H9 (cell line): Measurements from ENCODE around the gene AMPH. TPM values are rescaled to one million over a fixed set of nuclear protein-coding genes. Genes with fewer than 3 reads are reported as not detected.

Experiments
- DNase-seq: peaks from one replicate; pipeline ENCODE4 v3.0.0-alpha.2; 2017
- H2AFZ ChIP-seq: one replicate; pipeline ENCODE4 v1.6.1; 2013; ENCODE audit warnings: mild to moderate bottlenecking, low read length, control low read depth, moderate library complexity
- H2AK5ac ChIP-seq: 2 replicates; pipeline ENCODE4 v1.6.1; 2013; ENCODE audit warnings: low read length, control low read depth, mixed read lengths; ENCODE audit not compliant: insufficient read length
- H2BK120ac ChIP-seq: one replicate; pipeline ENCODE4 v1.6.1; 2013; ENCODE audit warnings: low read depth, mild to moderate bottlenecking, low read length, control low read depth, inconsistent platforms; ENCODE audit not compliant: poor library complexity, severe bottlenecking
- H2BK12ac ChIP-seq: 2 replicates; pipeline ENCODE4 v1.6.1; 2013; ENCODE audit warnings: low read length, control low read depth, mixed read lengths, low read depth; ENCODE audit not compliant: insufficient read length
- H2BK15ac ChIP-seq: 2 replicates; pipeline ENCODE4 v1.6.1; 2013; ENCODE audit warnings: low read depth, low read length, control low read depth
- H2BK20ac ChIP-seq: one replicate; pipeline ENCODE4 v1.6.1; 2013; ENCODE audit warnings: low read depth, mild to moderate bottlenecking, low read length, control low read depth, inconsistent platforms; ENCODE audit not compliant: poor library complexity, severe bottlenecking
- H2BK5ac ChIP-seq: 2 replicates; pipeline ENCODE4 v1.6.1; 2013; ENCODE audit warnings: low read length, control low read depth, mixed read lengths; ENCODE audit not compliant: insufficient read length
- H3K14ac ChIP-seq: 2 replicates; pipeline ENCODE4 v1.6.1; 2013; ENCODE audit warnings: low read length, control low read depth; ENCODE audit not compliant: insufficient read depth
- H3K18ac ChIP-seq: 2 replicates; pipeline ENCODE4 v1.6.1; 2013; ENCODE audit warnings: low read depth, mild to moderate bottlenecking, mixed read lengths, low read length, control low read depth; ENCODE audit not compliant: insufficient read length
- H3K23ac ChIP-seq: 2 replicates; pipeline ENCODE4 v1.6.1; 2013; ENCODE audit warnings: low read length, control low read depth, mixed read lengths, low read depth; ENCODE audit not compliant: insufficient read length
- H3K23me2 ChIP-seq: 2 replicates; pipeline ENCODE4 v1.6.1; 2013; ENCODE audit warnings: low read depth, mild to moderate bottlenecking, mixed read lengths, low read length, control low read depth; ENCODE audit not compliant: insufficient read length, poor library complexity, severe bottlenecking
- H3K27ac ChIP-seq: 2 replicates; pipeline ENCODE4 v1.5.1; 2013; ENCODE audit warnings: low read length, control low read depth, mixed read lengths, low read depth; ENCODE audit not compliant: insufficient read length
- H3K27me3 ChIP-seq: 2 replicates; pipeline ENCODE4 v1.6.1; 2013; ENCODE audit warnings: low read length, control low read depth, inconsistent platforms; ENCODE audit not compliant: insufficient read depth
- H3K4ac ChIP-seq: 2 replicates; pipeline ENCODE4 v1.6.1; 2013; ENCODE audit warnings: low read depth, mild to moderate bottlenecking, control low read depth, inconsistent platforms, low read length, moderate library complexity
- H3K4me1 ChIP-seq: 2 replicates; pipeline ENCODE4 v1.6.1; 2013; ENCODE audit warnings: low read length, control low read depth, inconsistent platforms; ENCODE audit not compliant: insufficient read depth
- H3K4me2 ChIP-seq: 2 replicates; pipeline ENCODE4 v1.6.1; 2013; ENCODE audit warnings: low read length, control low read depth, mixed read lengths; ENCODE audit not compliant: insufficient read length, insufficient read depth
- H3K56ac ChIP-seq: 2 replicates; pipeline ENCODE4 v1.6.1; 2013; ENCODE audit warnings: low read depth, mild to moderate bottlenecking, mixed read lengths, low read length, control low read depth; ENCODE audit not compliant: insufficient read length
- H3K79me1 ChIP-seq: 2 replicates; pipeline ENCODE4 v1.6.1; 2013; ENCODE audit warnings: low read depth, mild to moderate bottlenecking, moderate library complexity, low read length, control low read depth, inconsistent platforms; ENCODE audit not compliant: insufficient read depth, poor library complexity, severe bottlenecking
- H3K79me2 ChIP-seq: 2 replicates; pipeline ENCODE4 v1.6.1; 2013; ENCODE audit warnings: low read length, control low read depth, inconsistent platforms; ENCODE audit not compliant: insufficient read depth
- H3K9ac ChIP-seq: 2 replicates; pipeline ENCODE4 v1.6.1; 2013; ENCODE audit warnings: low read length, control low read depth, mixed read lengths; ENCODE audit not compliant: insufficient read length; ENCODE audit errors: extremely low read depth
- H3K9me3 ChIP-seq: one replicate; pipeline ENCODE4 v1.6.1; 2013; ENCODE audit warnings: low read depth, low read length, inconsistent platforms; ENCODE audit not compliant: control insufficient read depth
- H3T11ph ChIP-seq: one replicate; pipeline ENCODE4 v1.6.1; 2013; ENCODE audit warnings: mild to moderate bottlenecking, low read length, control low read depth, inconsistent platforms
- H4K20me1 ChIP-seq: one replicate; pipeline ENCODE4 v1.6.1; 2013; ENCODE audit not compliant: control insufficient read depth, insufficient read length, insufficient read depth
- H4K5ac ChIP-seq: 2 replicates; pipeline ENCODE4 v1.6.1; 2013; ENCODE audit warnings: low read depth, mild to moderate bottlenecking, mixed read lengths, low read length, control low read depth; ENCODE audit not compliant: insufficient read length
- H4K8ac ChIP-seq: replicated peaks from 2 replicates; pipeline ENCODE4 v1.6.1; 2013; ENCODE audit warnings: low read length, control low read depth, mixed read lengths, low read depth; ENCODE audit not compliant: insufficient read length
- H4K91ac ChIP-seq: 2 replicates; pipeline ENCODE4 v1.6.1; 2013; ENCODE audit warnings: low read depth, mild to moderate bottlenecking, moderate library complexity, mixed read lengths, low read length, control low read depth; ENCODE audit not compliant: insufficient read length
- H3K27ac Mint-ChIP-seq, 3 experiments: 2 replicates in 2 of 3; 3 replicates in 1 of 3; pipeline ENCODE4 v1.8.0; 2020 to 2021; ENCODE audit warnings: mixed read lengths in 3 of 3, mild to moderate bottlenecking in 1 of 3, moderate library complexity in 1 of 3
- H3K27me3 Mint-ChIP-seq: 2 replicates; pipeline ENCODE4 v1.8.0; 2021; ENCODE audit warnings: low read depth, mild to moderate bottlenecking, moderate library complexity, mixed read lengths
- H3K36me3 Mint-ChIP-seq, 3 experiments: 2 replicates in 2 of 3; 3 replicates in 1 of 3; pipeline ENCODE4 v1.8.0; 2020 to 2021; ENCODE audit warnings: low read depth in 3 of 3, mixed read lengths in 3 of 3; ENCODE audit not compliant: insufficient read depth in 1 of 3
- H3K4me1 Mint-ChIP-seq, 2 experiments: 2 replicates each; pipeline ENCODE4 v1.8.0; 2020; ENCODE audit warnings: mixed read lengths in 2 of 2
- H3K4me3 Mint-ChIP-seq, 2 experiments: 2 replicates in 1 of 2; 3 replicates in 1 of 2; pipeline ENCODE4 v1.8.0; 2020 to 2021; ENCODE audit warnings: mild to moderate bottlenecking in 2 of 2, mixed read lengths in 2 of 2, moderate library complexity in 1 of 2
- H3K9me3 Mint-ChIP-seq, 2 experiments: 2 replicates in 1 of 2; 3 replicates in 1 of 2; pipeline ENCODE4 v1.8.0; 2020; ENCODE audit warnings: mild to moderate bottlenecking in 2 of 2, mixed read lengths in 2 of 2, moderate library complexity in 1 of 2
- CTCF ChIP-seq: fragments of 200-600 bp; sonication (generic); conservative IDR thresholded peaks from 3 replicates; pipeline ENCODE4 v1.8.0; 2021; ENCODE audit warnings: antibody characterized with exemption, mild to moderate bottlenecking
- total RNA-seq: library from RNA; stranded (reverse); gene quantifications from 2 replicates; pipeline ENCODE4 v1.2.1, GENCODE V29; 2021

AMPH gene
- total RNA-seq, 1 experiment from 2014 or later = 4.8 TPM

- H3K56ac ChIP-seq = no peak overlapping the region
- peak overlapping the region in 1 of 3 experiments; percentile 45; a peak in 1 of 7 replicates for H3K27ac Mint-ChIP-seq
- no peak overlapping the region for H4K8ac ChIP-seq
- H3K4me1 ChIP-seq = no peaks in the 10 kb centered on the region; the same call in 1 of the 2 replicates
- H2AFZ ChIP-seq = no peak overlapping the region
- H3K79me2 ChIP-seq = no peaks in the 10 kb centered on the region
- no peak overlapping the region for H3K9ac ChIP-seq
- no peak overlapping the region for H3K4me3 Mint-ChIP-seq
- no peak for TF ChIP-seq CTCF
- H3K23me2 ChIP-seq = no peaks in the 10 kb centered on the region
- H3K4ac ChIP-seq = no peak overlapping the region
- H3K27ac ChIP-seq = no peak overlapping the region
- H3K79me1 ChIP-seq = no peaks in the 10 kb centered on the region
- no peak for DNase-seq
- H3K14ac ChIP-seq = no peak overlapping the region
- H2BK12ac ChIP-seq = no peak overlapping the region
- no peak overlapping the region for H4K91ac ChIP-seq
- no peak overlapping the region for H2AK5ac ChIP-seq
- no peak overlapping the region for H3T11ph ChIP-seq
- no peak overlapping the region for H2BK120ac ChIP-seq
- peaks cover 0 to 3% of the 10 kb centered on the region in 2 experiments; a peak in 1 of 5 replicates for H3K9me3 Mint-ChIP-seq
- no peak overlapping the region for H3K23ac ChIP-seq
- H3K9me3 ChIP-seq = no peaks in the 10 kb centered on the region
- H2BK5ac ChIP-seq = no peak overlapping the region
- no peaks in the 10 kb centered on the region for H3K27me3 ChIP-seq
- H4K5ac ChIP-seq = no peak overlapping the region
- H3K36me3 Mint-ChIP-seq = peaks cover 2 to 10% (median 6%) of the 10 kb centered on the region in 3 experiments; a peak in 4 of 7 replicates
- no peak overlapping the region for H3K4me2 ChIP-seq
- H2BK15ac ChIP-seq = no peak overlapping the region
- no peaks in the 10 kb centered on the region; the same call in 1 of the 2 replicates for H3K27me3 Mint-ChIP-seq
- no peaks in the 10 kb centered on the region for H4K20me1 ChIP-seq
- H2BK20ac ChIP-seq = no peak overlapping the region
- H3K4me1 Mint-ChIP-seq = peaks cover 0 to 3% of the 10 kb centered on the region in 2 experiments; a peak in 1 of 4 replicates
- H3K18ac ChIP-seq = no peak overlapping the region
Observed at GRCh38 chr7:38385682-38386081, 245.5 kb downstream of the AMPH start.
